BE2C (cell line): ENCODE measurements around the gene COPS8.

Experiments
- DNase-seq: peaks from one replicate; pipeline ENCODE4 v3.0.0-alpha.2; 2020
- H3K27me3 ChIP-seq: fragments of 250-450 bp; sonication (Bioruptor Pico); 2 replicates; pipeline ENCODE4 v1.5.1; 2020; ENCODE audit warnings: mild to moderate bottlenecking
- H3K36me3 ChIP-seq: fragments of 250-450 bp; sonication (Bioruptor Pico); 2 replicates; pipeline ENCODE4 v1.5.1; 2020; ENCODE audit warnings: mild to moderate bottlenecking
- H3K4me1 ChIP-seq: fragments of 250-450 bp; sonication (Bioruptor Pico); 2 replicates; pipeline ENCODE4 v1.5.1; 2020
- H3K4me3 ChIP-seq: 2 replicates; pipeline ENCODE4 v1.5.1; 2011; ENCODE audit warnings: low read depth, low read length
- H3K9me3 ChIP-seq: fragments of 250-450 bp; sonication (Bioruptor Pico); 2 replicates; pipeline ENCODE4 v1.5.1; 2020
- TF ChIP-seq, protein P1 (sequence below): IDR thresholded peaks from 2 replicates; pipeline ENCODE4 v1.5.1; 2012; ENCODE audit warnings: mild to moderate bottlenecking, low read depth, low read length

The COPS8 gene

DNA sequence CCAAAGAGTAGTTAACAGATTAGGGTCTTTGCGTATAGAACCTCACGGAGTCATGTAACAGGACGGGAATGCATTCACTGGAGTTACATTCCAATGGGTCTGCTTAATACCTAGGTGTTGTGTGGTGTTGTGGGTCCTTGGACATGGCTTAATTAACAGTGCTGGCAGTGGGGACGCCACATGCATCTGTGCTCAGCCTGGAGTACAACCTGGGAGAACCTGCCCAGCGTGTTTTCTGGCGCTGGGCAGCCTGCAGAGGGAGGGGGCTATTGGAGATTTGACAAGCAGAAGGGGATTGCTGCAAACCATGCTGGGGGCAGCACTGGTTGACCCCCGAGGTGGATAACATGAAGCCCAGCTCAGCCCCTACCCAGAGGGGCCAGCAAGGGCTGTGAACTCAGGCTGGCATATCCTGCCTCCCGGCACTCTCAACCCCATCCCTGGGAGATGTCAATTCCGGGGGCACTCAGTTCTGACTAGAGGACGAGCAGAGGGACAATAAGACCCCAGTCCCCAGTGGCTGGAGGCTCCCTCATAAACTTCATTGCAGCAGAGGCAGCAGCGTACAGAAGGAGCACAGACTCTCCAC is 29.3 kb upstream of the COPS8 start:
- H3K9me3 ChIP-seq = no peaks in the 10 kb centered on the region
- peaks cover 39% of the 10 kb centered on the region for H3K27me3 ChIP-seq
- H3K36me3 ChIP-seq = no peaks in the 10 kb centered on the region; the same call in 1 of the 2 replicates
- no peaks in the 10 kb centered on the region for H3K4me1 ChIP-seq
- no peak overlapping the region for H3K4me3 ChIP-seq
- no peak for DNase-seq
- TF ChIP-seq, protein P1, sequence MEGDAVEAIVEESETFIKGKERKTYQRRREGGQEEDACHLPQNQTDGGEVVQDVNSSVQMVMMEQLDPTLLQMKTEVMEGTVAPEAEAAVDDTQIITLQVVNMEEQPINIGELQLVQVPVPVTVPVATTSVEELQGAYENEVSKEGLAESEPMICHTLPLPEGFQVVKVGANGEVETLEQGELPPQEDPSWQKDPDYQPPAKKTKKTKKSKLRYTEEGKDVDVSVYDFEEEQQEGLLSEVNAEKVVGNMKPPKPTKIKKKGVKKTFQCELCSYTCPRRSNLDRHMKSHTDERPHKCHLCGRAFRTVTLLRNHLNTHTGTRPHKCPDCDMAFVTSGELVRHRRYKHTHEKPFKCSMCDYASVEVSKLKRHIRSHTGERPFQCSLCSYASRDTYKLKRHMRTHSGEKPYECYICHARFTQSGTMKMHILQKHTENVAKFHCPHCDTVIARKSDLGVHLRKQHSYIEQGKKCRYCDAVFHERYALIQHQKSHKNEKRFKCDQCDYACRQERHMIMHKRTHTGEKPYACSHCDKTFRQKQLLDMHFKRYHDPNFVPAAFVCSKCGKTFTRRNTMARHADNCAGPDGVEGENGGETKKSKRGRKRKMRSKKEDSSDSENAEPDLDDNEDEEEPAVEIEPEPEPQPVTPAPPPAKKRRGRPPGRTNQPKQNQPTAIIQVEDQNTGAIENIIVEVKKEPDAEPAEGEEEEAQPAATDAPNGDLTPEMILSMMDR = no peak

DNA sequence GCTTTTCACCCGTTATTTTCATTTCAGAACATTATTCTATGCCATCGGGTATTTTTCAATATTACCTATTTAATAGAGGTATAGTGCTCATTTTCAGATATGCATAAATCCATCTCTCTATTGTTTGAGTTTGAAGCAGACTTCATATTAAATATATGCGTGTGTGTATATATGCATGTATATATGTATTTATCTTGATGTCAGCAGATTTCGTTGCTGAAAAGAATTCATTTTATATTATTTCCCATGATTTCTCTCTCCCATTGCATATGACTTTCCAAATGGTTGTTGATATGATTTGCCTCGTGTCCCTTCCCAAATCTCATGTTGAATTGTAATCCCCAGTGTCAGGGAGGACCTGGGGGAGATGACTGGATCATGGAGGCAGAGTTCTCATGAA is 28.6 kb upstream of the COPS8 start:
- Histone ChIP-seq H3K9me3 (no peaks in the 10 kb centered on the region), H3K36me3 (no peaks in the 10 kb centered on the region; the same call in 1 of the 2 replicates), H3K4me3 (no peak overlapping the region), H3K27me3 (peaks cover 39% of the 10 kb centered on the region), H3K4me1 (no peaks in the 10 kb centered on the region)
- DNase-seq = no peak
- TF ChIP-seq, protein P1 = no peak

DNA sequence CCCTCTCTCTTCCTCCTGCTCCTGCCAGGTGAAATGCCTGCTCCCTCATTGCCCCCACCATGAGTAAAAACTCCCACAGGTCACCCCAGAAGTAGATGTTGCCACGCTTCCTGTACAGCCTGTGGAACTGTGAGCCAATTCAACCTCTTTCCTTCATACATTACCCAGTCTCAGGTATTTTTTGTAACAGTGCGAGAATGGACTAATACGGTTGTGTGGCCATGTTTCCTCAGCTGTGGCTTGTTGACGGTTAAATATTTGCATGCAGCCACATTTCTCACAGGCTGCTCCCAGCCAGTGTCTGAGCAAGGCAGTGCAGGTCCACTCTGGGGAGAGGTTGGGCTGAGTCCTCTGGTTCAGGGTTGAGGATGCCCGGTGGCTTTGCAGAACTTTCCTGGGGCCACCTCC is 27.8 kb upstream of the COPS8 start:
- peaks cover 39% of the 10 kb centered on the region for H3K27me3 ChIP-seq

DNA sequence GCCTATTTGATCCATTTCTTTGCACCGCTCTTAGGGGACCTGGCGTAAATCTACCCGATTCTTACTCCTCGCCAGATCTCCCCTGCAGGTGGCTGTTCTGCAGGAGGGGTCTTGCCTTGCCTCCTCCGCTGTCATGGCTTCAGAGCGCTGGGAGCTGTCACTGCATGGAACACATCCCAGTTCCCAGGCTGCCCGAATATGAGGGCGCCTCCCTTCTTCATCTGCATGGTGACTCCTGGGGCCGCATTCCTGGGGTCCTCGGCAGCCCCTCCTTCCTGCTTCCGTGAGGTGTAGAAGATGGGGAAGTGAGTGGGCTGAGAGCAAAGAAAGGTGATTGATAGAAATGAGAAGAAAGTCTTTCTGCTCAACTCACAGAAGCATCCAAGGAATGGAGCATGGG is 27.3 kb upstream of the COPS8 start:
- Histone ChIP-seq H3K27me3 (peaks cover 39% of the 10 kb centered on the region), H3K4me3 (no peak overlapping the region), H3K4me1 (no peaks in the 10 kb centered on the region), H3K36me3 (no peaks in the 10 kb centered on the region; the same call in 1 of the 2 replicates), H3K9me3 (no peaks in the 10 kb centered on the region)
- TF ChIP-seq, protein P1 = no peak
- no peak for DNase-seq

More for the DNA sequence above, 27.8 kb upstream of the COPS8 start:
- Histone ChIP-seq H3K36me3 (no peaks in the 10 kb centered on the region; the same call in 1 of the 2 replicates), H3K4me1 (no peaks in the 10 kb centered on the region), H3K4me3 (no peak overlapping the region), H3K9me3 (no peaks in the 10 kb centered on the region)
- no peak for DNase-seq
- TF ChIP-seq, protein P1 = no peak

DNA sequence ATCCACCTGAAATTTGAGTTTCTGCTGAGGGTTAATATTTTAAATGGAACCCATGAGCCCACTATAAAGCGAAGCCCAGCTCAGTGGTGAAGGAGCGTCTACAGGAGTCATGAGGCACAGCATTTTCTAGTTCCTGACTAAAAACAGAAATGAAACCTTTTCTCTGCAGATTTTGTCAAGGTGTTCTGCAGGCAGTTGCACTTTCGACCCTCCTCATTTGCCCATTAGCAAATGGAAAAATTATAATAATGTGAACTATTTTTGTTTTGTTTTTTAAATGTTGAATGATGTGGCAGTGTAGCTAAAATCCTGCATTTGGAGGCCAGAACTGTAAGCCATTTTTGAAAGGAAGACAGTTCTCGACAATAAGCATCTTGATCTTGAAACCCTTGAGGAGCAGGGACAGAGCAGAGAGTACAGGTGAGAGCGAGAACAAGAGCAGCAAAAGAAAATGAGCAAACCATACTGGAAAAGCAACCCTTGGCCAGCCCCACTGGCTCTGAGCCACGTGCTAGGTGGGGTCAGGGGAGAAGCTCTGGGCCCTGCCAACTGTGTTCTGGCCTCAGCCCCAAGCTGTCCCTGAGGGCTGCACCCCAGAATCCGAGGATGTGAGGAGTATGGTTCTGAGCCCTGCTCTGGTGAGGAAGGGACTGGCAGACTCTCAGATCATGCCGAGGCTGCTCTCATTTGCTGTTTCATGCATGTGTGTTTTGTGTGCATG is 26.4 kb upstream of the COPS8 start:
- TF ChIP-seq, protein P1 = no peak

More for the DNA sequence above, 26.4 kb upstream of the COPS8 start:
- Histone ChIP-seq H3K9me3 (no peaks in the 10 kb centered on the region), H3K27me3 (peaks cover 36% of the 10 kb centered on the region), H3K4me3 (no peak overlapping the region), H3K36me3 (no peaks in the 10 kb centered on the region; the same call in 1 of the 2 replicates), H3K4me1 (no peaks in the 10 kb centered on the region)
- DNase-seq = no peak
